Measurements from ENCODE around the gene ZNF418. TPM values are rescaled to one million over a fixed set of nuclear protein-coding genes. Genes with fewer than 3 reads are reported as not detected.

Gene ZNF418
- total RNA-seq, 4 donors from 2014 or later = 1.9 to 6.4 (median 4.0) TPM

GRCh38 chr19:57872450-57872849, 62.8 kb downstream of the ZNF418 start:
- Histone ChIP-seq H3K27ac (no peak overlapping the region), H3K27me3 (no peaks in the 10 kb centered on the region), H3K36me3 (peaks cover 0 to 49% (median 19%) of the 10 kb centered on the region in 4 donors), H3K9me3 (peaks cover 60 to 88% of the 10 kb centered on the region in 2 donors), H3K4me3 (no peak overlapping the region), H3K4me1 (no peaks in the 10 kb centered on the region)
- no peak for DNase-seq
- in situ Hi-C loops (cut with MboI; ENCODE audit: low pct_ligation_motif_present in 1 of 4, low pct_unique_long_range_greater_than_20kb in 1 of 4, low sequenced_read_pairs in 3 of 4) (no loop called here), intact Hi-C loops (cut with DNase I; ENCODE audit: low total_unique reads) (no loop called here)
- no peak for TF ChIP-seq CTCF (IDR thresholded peaks at IDR 0.05)
- no peak for TF ChIP-seq POLR2AphosphoS5 (IDR thresholded peaks at IDR 0.05)
- TF ChIP-seq POLR2A (IDR thresholded peaks at IDR 0.05) = no peak
- no peak for TF ChIP-seq EP300 (IDR thresholded peaks at IDR 0.05; ENCODE audit: low read depth)

Other genes starting within 250 kb of the ZNF418 start
- gene ZNF154, start 226.2 kb downstream of the ZNF418 start, total RNA-seq = 1 to 10 TPM; 1.1 to 2.2 (median 1.8) TPM
- 1 to 10 TPM in 3 of 4 donors, under 1 TPM in 1; 0.60 to 7.5 (median 4.7) TPM for gene ZNF671, start 207.8 kb downstream of the ZNF418 start, total RNA-seq
- 100 to 1,000 TPM in 1 of 4 donors, 10 to 100 TPM in 3; 15.0 to 120 (median 16.7) TPM for gene ZNF776, start 188.6 kb downstream of the ZNF418 start, total RNA-seq
- gene ZNF586, start 165.7 kb downstream of the ZNF418 start, total RNA-seq = 10 to 100 TPM; 20.8 to 79.2 (median 27.3) TPM
- gene ZNF552, start 120.5 kb downstream of the ZNF418 start, total RNA-seq = 100 to 1,000 TPM in 1 of 4 donors, 10 to 100 TPM in 3; 41.2 to 145 (median 68.8) TPM
- gene ZNF587B, start 105.1 kb downstream of the ZNF418 start, total RNA-seq = 10 to 100 TPM; 16.1 to 34.4 (median 22.0) TPM
- gene ZNF587, start 85.5 kb downstream of the ZNF418 start, total RNA-seq = 10 to 100 TPM; 22.4 to 61.0 (median 44.8) TPM
- gene ZNF814, start 46.4 kb downstream of the ZNF418 start, total RNA-seq = 10 to 100 TPM; 11.5 to 25.1 (median 19.7) TPM
- 100 to 1,000 TPM in 1 of 4 donors, 10 to 100 TPM in 2, 1 to 10 TPM in 1; 9.8 to 119 (median 11.2) TPM for gene ZNF417, start 18.8 kb downstream of the ZNF418 start, total RNA-seq
- 10 to 100 TPM in 1 of 4 donors, 1 to 10 TPM in 3; 3.8 to 13.5 (median 4.2) TPM for gene ZNF256, start 12.3 kb upstream of the ZNF418 start, total RNA-seq
- not detected for gene C19orf18, start 39.1 kb upstream of the ZNF418 start, total RNA-seq
- gene ZNF606, start 67.4 kb upstream of the ZNF418 start, total RNA-seq = 10 to 100 TPM; 13.7 to 27.7 (median 16.2) TPM
- gene ZSCAN1, start 98.6 kb upstream of the ZNF418 start, total RNA-seq = not detected
- 10 to 100 TPM in 1 of 4 donors, 1 to 10 TPM in 3; 1.6 to 20.9 (median 2.1) TPM for gene ZNF135, start 123.9 kb upstream of the ZNF418 start, total RNA-seq
- gene ZSCAN18, start 162.8 kb upstream of the ZNF418 start, total RNA-seq = 10 to 100 TPM; 30.4 to 50.0 (median 42.8) TPM
- gene ZNF329, start 215.4 kb upstream of the ZNF418 start, total RNA-seq = 1 to 10 TPM in 3 of 4 donors, under 1 TPM in 1; 0.60 to 5.5 (median 4.0) TPM
- 10 to 100 TPM; 12.5 to 30.8 (median 19.0) TPM for gene ZNF274, start 247.7 kb upstream of the ZNF418 start, total RNA-seq

Data from transverse colon (tissue), 4 donors.